ENCODE results near the gene VEGFA.

The VEGFA gene

GRCh38 chr6:43773050-43773979, 3.3 kb downstream of the VEGFA start:
- Histone ChIP-seq H3K36me3 (ENCODE audit: control insufficient read depth, insufficient read depth, low read length) (peaks cover 9% of the 10 kb centered on the region), H3K9me3 (ENCODE audit: control insufficient read depth, insufficient read depth, low read length) (no peaks in the 10 kb centered on the region), H3K4me1 (ENCODE audit: control insufficient read depth, insufficient read depth, low read length) (peaks cover 11% of the 10 kb centered on the region; the same call in 1 of the 2 replicates), H3K27me3 (ENCODE audit: control insufficient read depth, insufficient read depth, low read length) (no peaks in the 10 kb centered on the region), H3K27ac (ENCODE audit: low read length) (no peak overlapping the region), H3K4me3 (ENCODE audit: low read length) (no peak overlapping the region; the same call in 1 of the 2 replicates)
- no peak for DNase-seq (ENCODE audit: low read depth, low spot score)
- WGBS (ENCODE audit: insufficient coverage, insufficient read length), result no CpG with 5 or more reads among the region's 12 CpGs

GRCh38 chr6:43773980-43774775, 4.2 kb downstream of the VEGFA start:
- no CpG with 5 or more reads among the region's 12 CpGs for WGBS (ENCODE audit: insufficient coverage, insufficient read length)
- Histone ChIP-seq H3K36me3 (ENCODE audit: control insufficient read depth, insufficient read depth, low read length) (peaks cover 16% of the 10 kb centered on the region), H3K27me3 (ENCODE audit: control insufficient read depth, insufficient read depth, low read length) (no peaks in the 10 kb centered on the region), H3K4me1 (ENCODE audit: control insufficient read depth, insufficient read depth, low read length) (peaks cover 11% of the 10 kb centered on the region; the same call in 1 of the 2 replicates), H3K4me3 (ENCODE audit: low read length) (no peak overlapping the region), H3K9me3 (ENCODE audit: control insufficient read depth, insufficient read depth, low read length) (no peaks in the 10 kb centered on the region), H3K27ac (ENCODE audit: low read length) (no peak overlapping the region)
- DNase-seq (ENCODE audit: low read depth, low spot score), result no peak

GRCh38 chr6:43774776-43775534, 4.9 kb downstream of the VEGFA start:
- H3K9me3 ChIP-seq (ENCODE audit: control insufficient read depth, insufficient read depth, low read length), result no peaks in the 10 kb centered on the region
- peaks cover 23% of the 10 kb centered on the region for H3K36me3 ChIP-seq (ENCODE audit: control insufficient read depth, insufficient read depth, low read length)
- peaks cover 11% of the 10 kb centered on the region; the same call in 1 of the 2 replicates for H3K4me1 ChIP-seq (ENCODE audit: control insufficient read depth, insufficient read depth, low read length)
- WGBS (ENCODE audit: insufficient coverage, insufficient read length), result no CpG with 5 or more reads among the region's 17 CpGs
- no peak for DNase-seq (ENCODE audit: low read depth, low spot score)
- no peaks in the 10 kb centered on the region for H3K27me3 ChIP-seq (ENCODE audit: control insufficient read depth, insufficient read depth, low read length)
- H3K4me3 ChIP-seq (ENCODE audit: low read length), result no peak overlapping the region
- H3K27ac ChIP-seq (ENCODE audit: low read length), result no peak overlapping the region

GRCh38 chr6:43775535-43775885, 5.5 kb downstream of the VEGFA start:
- Histone ChIP-seq H3K36me3 (ENCODE audit: control insufficient read depth, insufficient read depth, low read length) (peaks cover 28% of the 10 kb centered on the region), H3K4me1 (ENCODE audit: control insufficient read depth, insufficient read depth, low read length) (peaks cover 11% of the 10 kb centered on the region; the same call in 1 of the 2 replicates), H3K4me3 (ENCODE audit: low read length) (no peak overlapping the region), H3K9me3 (ENCODE audit: control insufficient read depth, insufficient read depth, low read length) (no peaks in the 10 kb centered on the region), H3K27ac (ENCODE audit: low read length) (no peak overlapping the region), H3K27me3 (ENCODE audit: control insufficient read depth, insufficient read depth, low read length) (no peaks in the 10 kb centered on the region)
- WGBS (ENCODE audit: insufficient coverage, insufficient read length), result no CpG with 5 or more reads among the region's 4 CpGs
- no peak for DNase-seq (ENCODE audit: low read depth, low spot score)

GRCh38 chr6:43776115-43776798, 6.2 kb downstream of the VEGFA start:
- no peak for DNase-seq (ENCODE audit: low read depth, low spot score)
- Histone ChIP-seq H3K27me3 (ENCODE audit: control insufficient read depth, insufficient read depth, low read length) (no peaks in the 10 kb centered on the region), H3K4me1 (ENCODE audit: control insufficient read depth, insufficient read depth, low read length) (peaks cover 11% of the 10 kb centered on the region; the same call in 1 of the 2 replicates), H3K4me3 (ENCODE audit: low read length) (no peak overlapping the region), H3K27ac (ENCODE audit: low read length) (no peak overlapping the region), H3K36me3 (ENCODE audit: control insufficient read depth, insufficient read depth, low read length) (peaks cover 32% of the 10 kb centered on the region), H3K9me3 (ENCODE audit: control insufficient read depth, insufficient read depth, low read length) (no peaks in the 10 kb centered on the region)
- no CpG with 5 or more reads among the region's 8 CpGs for WGBS (ENCODE audit: insufficient coverage, insufficient read length)

GRCh38 chr6:43776799-43777776, 7.1 kb downstream of the VEGFA start:
- Histone ChIP-seq H3K4me3 (ENCODE audit: low read length) (no peak overlapping the region), H3K27me3 (ENCODE audit: control insufficient read depth, insufficient read depth, low read length) (no peaks in the 10 kb centered on the region), H3K9me3 (ENCODE audit: control insufficient read depth, insufficient read depth, low read length) (no peaks in the 10 kb centered on the region), H3K36me3 (ENCODE audit: control insufficient read depth, insufficient read depth, low read length) (peaks cover 41% of the 10 kb centered on the region), H3K4me1 (ENCODE audit: control insufficient read depth, insufficient read depth, low read length) (peaks cover 11% of the 10 kb centered on the region), H3K27ac (ENCODE audit: low read length) (no peak overlapping the region)
- no CpG with 5 or more reads among the region's 18 CpGs for WGBS (ENCODE audit: insufficient coverage, insufficient read length)
- DNase-seq (ENCODE audit: low read depth, low spot score), result no peak

- DNase-seq (ENCODE audit: low read depth, low spot score), result no peak
- peaks cover 9% of the 10 kb centered on the region for H3K4me1 ChIP-seq (ENCODE audit: control insufficient read depth, insufficient read depth, low read length)
- no peak overlapping the region for H3K27ac ChIP-seq (ENCODE audit: low read length)
- H3K27me3 ChIP-seq (ENCODE audit: control insufficient read depth, insufficient read depth, low read length), result no peaks in the 10 kb centered on the region
- H3K4me3 ChIP-seq (ENCODE audit: low read length), result no peak overlapping the region
- no CpG with 5 or more reads among the region's 4 CpGs for WGBS (ENCODE audit: insufficient coverage, insufficient read length)
- H3K36me3 ChIP-seq (ENCODE audit: control insufficient read depth, insufficient read depth, low read length), result peaks cover 53% of the 10 kb centered on the region
- H3K9me3 ChIP-seq (ENCODE audit: control insufficient read depth, insufficient read depth, low read length), result no peaks in the 10 kb centered on the region
Measured at GRCh38 chr6:43778131-43778855, 8.3 kb downstream of the VEGFA start.

- Histone ChIP-seq H3K27ac (ENCODE audit: low read length) (no peak overlapping the region), H3K4me3 (ENCODE audit: low read length) (no peak overlapping the region), H3K9me3 (ENCODE audit: control insufficient read depth, insufficient read depth, low read length) (no peaks in the 10 kb centered on the region), H3K4me1 (ENCODE audit: control insufficient read depth, insufficient read depth, low read length) (peaks cover 6% of the 10 kb centered on the region), H3K27me3 (ENCODE audit: control insufficient read depth, insufficient read depth, low read length) (no peaks in the 10 kb centered on the region), H3K36me3 (ENCODE audit: control insufficient read depth, insufficient read depth, low read length) (peaks cover 56% of the 10 kb centered on the region)
- WGBS (ENCODE audit: insufficient coverage, insufficient read length), result no CpG with 5 or more reads among the region's 12 CpGs
- DNase-seq (ENCODE audit: low read depth, low spot score), result no peak
Measured at GRCh38 chr6:43778976-43779851, 9.2 kb downstream of the VEGFA start.

Data from iPS DF 6.9 (cell line).